HEK293 (cell line): ENCODE results near the gene SPTLC3.

Experiments used
- CTCF ChIA-PET: fragments of 350-600 bp; formaldehyde crosslinking; extraction: SDS; loops from one replicate; lab custom pipeline; 2021; ENCODE audit warnings: antibody characterized with exemption; lab: Yijun Ruan, JAX
- POLR2A ChIA-PET: fragments of 300-600 bp; formaldehyde crosslinking; extraction: SDS; loops from one replicate; lab custom pipeline; 2020; ENCODE audit warnings: antibody characterized with exemption, inconsistent platforms; lab: Yijun Ruan, JAX
- H3K27ac ChIP-seq: fragments of 200-500 bp; sonication (Bioruptor generic); 2 replicates; pipeline ENCODE4 v1.5.1; 2014; ENCODE audit warnings: low read depth, low read length, control low read depth, inconsistent platforms; ENCODE audit errors: extremely low read depth
- H3K36me3 ChIP-seq, 2 experiments: fragments of 200-500 bp in 1 of 2; sonication (Bioruptor generic) in 1 of 2; 1 replicate in 1 of 2; 2 replicates in 1 of 2; pipeline ENCODE4 v1.5.1; 2014 to 2017; ENCODE audit warnings: inconsistent platforms in 2 of 2, low read length in 2 of 2; ENCODE audit not compliant: control insufficient read depth in 2 of 2, insufficient read depth in 1 of 2
- H3K4me1 ChIP-seq: fragments of 200-500 bp; sonication (Bioruptor generic); 2 replicates; pipeline ENCODE4 v1.5.1; 2014; ENCODE audit warnings: mild to moderate bottlenecking, low read length, inconsistent platforms; ENCODE audit not compliant: control insufficient read depth, insufficient read depth
- H3K4me3 ChIP-seq: 2 replicates; pipeline ENCODE4 v1.5.1; 2011; ENCODE audit warnings: low read depth, mild to moderate bottlenecking, control low read depth, low read length, moderate library complexity
- H3K9me3 ChIP-seq: fragments of 200-500 bp; sonication (Bioruptor generic); 2 replicates; pipeline ENCODE4 v1.5.1; 2014; ENCODE audit warnings: low read depth, low read length, inconsistent platforms; ENCODE audit not compliant: control insufficient read depth, insufficient read depth
- BCL11A ChIP-seq: fragments of 450-650 bp; formaldehyde crosslinking; IDR thresholded peaks from 2 replicates; pipeline ENCODE4 v1.5.1; 2016; ENCODE audit warnings: low read depth, missing biosample characterization, missing genetic modification characterization
- CTCF ChIP-seq: fragments of 450-650 bp; formaldehyde crosslinking; IDR thresholded peaks from 2 replicates; pipeline ENCODE4 v1.5.1; 2016; ENCODE audit warnings: missing biosample characterization, missing genetic modification characterization
- ELK4 ChIP-seq: IDR thresholded peaks from 2 replicates; pipeline ENCODE4 v1.6.1; 2011; ENCODE audit warnings: mild to moderate bottlenecking, low read depth, low read length, borderline replicate concordance
- PRDM6 ChIP-seq: fragments of 450-650 bp; formaldehyde crosslinking; IDR thresholded peaks from 2 replicates; pipeline ENCODE4 v1.5.1; 2017; ENCODE audit warnings: missing biosample characterization, missing genetic modification characterization
- SETDB1 ChIP-seq: IDR thresholded peaks from one replicate; pipeline ENCODE4 v1.6.1; 2017; ENCODE audit warnings: mild to moderate bottlenecking, low read length, moderate library complexity, mixed read lengths; ENCODE audit not compliant: insufficient read length
- SP7 ChIP-seq: fragments of 450-650 bp; formaldehyde crosslinking; IDR thresholded peaks from 2 replicates; pipeline ENCODE4 v1.5.1; 2016; ENCODE audit warnings: missing biosample characterization, missing genetic modification characterization
- TCF7L2 ChIP-seq: IDR thresholded peaks from 2 replicates; pipeline ENCODE4 v1.6.1; 2011; ENCODE audit warnings: low read depth, mild to moderate bottlenecking, inconsistent platforms, low read length, moderate library complexity, borderline replicate concordance
- ZFP3 ChIP-seq: fragments of 450-650 bp; formaldehyde crosslinking; IDR thresholded peaks from 2 replicates; pipeline ENCODE4 v1.5.1; 2016; ENCODE audit warnings: low read depth, missing biosample characterization, missing genetic modification characterization
- ZNF132 ChIP-seq: fragments of 450-650 bp; formaldehyde crosslinking; IDR thresholded peaks from 2 replicates; pipeline ENCODE4 v1.5.1; 2017; ENCODE audit warnings: missing biosample characterization, missing genetic modification characterization, borderline replicate concordance
- ZNF239 ChIP-seq: fragments of 450-650 bp; formaldehyde crosslinking; IDR thresholded peaks from 2 replicates; pipeline ENCODE4 v1.5.1; 2016; ENCODE audit warnings: missing biosample characterization, missing genetic modification characterization
- ZNF24 ChIP-seq: fragments of 450-650 bp; formaldehyde crosslinking; IDR thresholded peaks from 2 replicates; pipeline ENCODE4 v1.5.1; 2016; ENCODE audit warnings: missing biosample characterization, missing genetic modification characterization
- ZNF324 ChIP-seq: fragments of 450-650 bp; formaldehyde crosslinking; IDR thresholded peaks from 2 replicates; pipeline ENCODE4 v1.5.1; 2016; ENCODE audit warnings: missing biosample characterization, missing genetic modification characterization
- ZNF350 ChIP-seq: fragments of 450-650 bp; formaldehyde crosslinking; IDR thresholded peaks from 2 replicates; pipeline ENCODE4 v1.5.0; 2017; ENCODE audit warnings: missing biosample characterization, mild to moderate bottlenecking, missing genetic modification characterization
- ZNF561 ChIP-seq: fragments of 450-650 bp; IDR thresholded peaks from 2 replicates; pipeline ENCODE4 v1.5.1; 2018; ENCODE audit warnings: missing biosample characterization, missing genetic modification characterization, borderline replicate concordance
- ZNF621 ChIP-seq: fragments of 450-650 bp; formaldehyde crosslinking; IDR thresholded peaks from 2 replicates; pipeline ENCODE4 v1.5.1; 2017; ENCODE audit warnings: missing biosample characterization, missing genetic modification characterization
- ZNF664 ChIP-seq: fragments of 450-650 bp; formaldehyde crosslinking; IDR thresholded peaks from 2 replicates; pipeline ENCODE4 v1.5.1; 2016; ENCODE audit warnings: missing biosample characterization, missing genetic modification characterization
- ZSCAN5A ChIP-seq: fragments of 450-650 bp; formaldehyde crosslinking; IDR thresholded peaks from 2 replicates; pipeline ENCODE4 v1.5.1; 2016; ENCODE audit warnings: missing biosample characterization, missing genetic modification characterization

SPTLC3 gene

GRCh38 chr20:12970372-12970821 lies 38.4 kb upstream of the SPTLC3 start (continued):
- TF ChIP-seq ELK4, result no peak
- TF ChIP-seq CTCF (tag by site-specific recombination), result 0 out of 2 replicates have a peak, but pooled peaks have one; percentile 14

- no peak overlapping the region for H3K27ac ChIP-seq
- no peak overlapping the region for H3K4me3 ChIP-seq
- POLR2A ChIA-PET, result no interaction called here
- no peaks in the 10 kb centered on the region for H3K9me3 ChIP-seq
- no peaks in the 10 kb centered on the region for H3K36me3 ChIP-seq
- CTCF ChIA-PET, result interaction anchor here (1.2 kb wide), 1 partner anchor 287 kb away, joined by 3 read pairs; no protein-coding TSS in a partner anchor
- TF ChIP-seq TCF7L2 (no peak), ZNF132 (no peak), ZNF24 (tag by site-specific recombination) (no peak), ZNF561 (no peak), PRDM6 (tag by site-specific recombination) (no peak), SP7 (tag by site-specific recombination) (no peak), SETDB1 (no peak), ZNF324 (tag by site-specific recombination) (no peak), ZFP3 (tag by site-specific recombination) (no peak), ZNF239 (no peak), BCL11A (tag by site-specific recombination) (no peak), ZNF621 (tag by site-specific recombination) (no peak), ZNF350 (no peak), ZNF664 (tag by site-specific recombination) (no peak), ZSCAN5A (tag by site-specific recombination) (no peak)
- H3K4me1 ChIP-seq, result no peaks in the 10 kb centered on the region
These were observed 32.8 kb upstream of the SPTLC3 start for GRCh38 chr20:12975833-12976608.
